HepG2 (cell line): Measurements from ENCODE around the gene PIF1. TPM values are rescaled to one million over a fixed set of nuclear protein-coding genes. Genes with fewer than 3 reads are reported as not detected.

Experiments used
- ARHGAP35 ChIP-seq: sonication (generic); formaldehyde crosslinking; IDR thresholded peaks from 2 replicates; pipeline ENCODE4 v1.9.0; 2022; ENCODE audit warnings: mild to moderate bottlenecking, inconsistent platforms, moderate library complexity, missing genetic modification reagents, borderline replicate concordance
- CEBPG ChIP-seq: IDR thresholded peaks from 2 replicates; pipeline ENCODE4 v1.6.1; 2016
- FOXK1 ChIP-seq: sonication (generic); formaldehyde crosslinking; IDR thresholded peaks from 2 replicates; pipeline ENCODE4 v1.4.0; 2020; ENCODE audit warnings: low read depth, missing genetic modification reagents, borderline replicate concordance
- FOXO4 ChIP-seq: sonication (generic); formaldehyde crosslinking; conservative IDR thresholded peaks from 2 replicates; pipeline ENCODE4 v1.8.1; 2023; ENCODE audit warnings: missing genetic modification reagents
- KAT2B ChIP-seq: fragments of 150-350 bp; IDR thresholded peaks from 2 replicates; pipeline ENCODE4 v1.6.1; 2014; ENCODE audit warnings: low read depth, low read length, borderline replicate concordance
- KLF16 ChIP-seq, 2 experiments: sonication (generic) in 1 of 2; formaldehyde crosslinking in 1 of 2; IDR thresholded peaks; 2 replicates each; pipeline versions ENCODE4 v1.6.1 to v1.8.0; 2016 to 2023; ENCODE audit warnings: missing genetic modification reagents in 2 of 2, missing compliant biosample characterization in 1 of 2
- KMT2B ChIP-seq: IDR thresholded peaks from 2 replicates; pipeline ENCODE4 v1.6.1; 2016; ENCODE audit warnings: missing genetic modification reagents, missing compliant biosample characterization
- MTA3 ChIP-seq: sonication (generic); formaldehyde crosslinking; IDR thresholded peaks from 2 replicates; pipeline ENCODE4 v1.4.0; 2020; ENCODE audit warnings: missing genetic modification reagents
- NKX3-1 ChIP-seq: sonication (generic); formaldehyde crosslinking; IDR thresholded peaks from 2 replicates; pipeline ENCODE4 v1.5.0; 2020; ENCODE audit warnings: missing genetic modification reagents
- RFXANK ChIP-seq: IDR thresholded peaks from 2 replicates; pipeline ENCODE4 v1.6.1; 2016
- SOX13 ChIP-seq, 3 experiments: fragments of 450-650 bp in 1 of 3; sonication (generic) in 1 of 3; formaldehyde crosslinking in 1 of 3; IDR thresholded peaks in 2 of 3; conservative IDR thresholded peaks in 1 of 3; 2 replicates each; pipeline versions ENCODE4 v1.5.0 to v1.6.1; 2016 to 2020; ENCODE audit warnings: antibody characterized with exemption in 1 of 3, mild to moderate bottlenecking in 1 of 3, missing compliant biosample characterization in 1 of 3, missing genetic modification reagents in 1 of 3, moderate library complexity in 1 of 3
- SRSF4 ChIP-seq: fragments of 200-400 bp; formaldehyde crosslinking; IDR thresholded peaks from one replicate; pipeline ENCODE4 v1.6.1; 2018; ENCODE audit warnings: mild to moderate bottlenecking, low read depth, low read length, moderate library complexity; ENCODE audit not compliant: poor library complexity, severe bottlenecking
- SUZ12 ChIP-seq: fragments of 150-350 bp; IDR thresholded peaks from 2 replicates; pipeline ENCODE4 v1.6.1; 2014; ENCODE audit warnings: low read depth, low read length
- ZFP37 ChIP-seq: sonication (generic); formaldehyde crosslinking; IDR thresholded peaks from 2 replicates; pipeline ENCODE4 v1.4.0; 2020; ENCODE audit warnings: missing genetic modification reagents, borderline replicate concordance
- ZNF24 ChIP-seq: fragments of 450-650 bp; IDR thresholded peaks from 2 replicates; pipeline ENCODE4 v1.6.1; 2017; ENCODE audit warnings: antibody characterized with exemption, mild to moderate bottlenecking
- ZNF318 ChIP-seq: sonication (generic); formaldehyde crosslinking; IDR thresholded peaks from 2 replicates; pipeline ENCODE4 v1.4.0; 2020; ENCODE audit warnings: mild to moderate bottlenecking, missing genetic modification reagents
- ZNF530 ChIP-seq: sonication (generic); formaldehyde crosslinking; IDR thresholded peaks from 2 replicates; pipeline ENCODE4 v1.5.0; 2020; ENCODE audit warnings: low read depth, mild to moderate bottlenecking, missing genetic modification reagents
- ZNF747 ChIP-seq: sonication (generic); formaldehyde crosslinking; IDR thresholded peaks from 2 replicates; pipeline ENCODE4 v1.8.1; 2023; ENCODE audit warnings: missing genetic modification reagents, mild to moderate bottlenecking, borderline replicate concordance
- polyA plus RNA-seq, 8 experiments: library from polyadenylated mRNA; depleted of rRNA in 3 of 8; stranded (reverse) in 7 of 8; unstranded in 1 of 8; fragments of >200 nt; fragmentation: Illumina TruSeq in 4 of 8; extraction: Trizol in 4 of 8; gene quantifications; 2 replicates each; pipeline versions ENCODE4 v1.2.1 to v1.2.3, GENCODE V29; 2011 to 2016; ENCODE audit warnings: low read depth in 4 of 8, missing spikeins in 1 of 8, mixed read lengths in 1 of 8; ENCODE audit not compliant: insufficient read depth in 1 of 8
- total RNA-seq, 5 experiments: library from RNA; depleted of rRNA; stranded (reverse); fragments of >200 nt; fragmentation: Illumina TruSeq; extraction: Trizol; gene quantifications; 2 replicates each; pipeline ENCODE4 v1.2.3, GENCODE V29; 2016; ENCODE audit warnings: low read depth in 1 of 5
- TF ChIP-seq, protein P1 (sequence below): sonication (generic); formaldehyde crosslinking; IDR thresholded peaks from 2 replicates; pipeline ENCODE4 v1.5.0; 2020; ENCODE audit warnings: missing genetic modification reagents

The PIF1 gene
- total and polyA plus RNA-seq, 2 of the 13 experiments (the other 11 are each of a cell fraction or from before 2014, with no cell fraction given): 18.5 to 19.7 TPM

DNA sequence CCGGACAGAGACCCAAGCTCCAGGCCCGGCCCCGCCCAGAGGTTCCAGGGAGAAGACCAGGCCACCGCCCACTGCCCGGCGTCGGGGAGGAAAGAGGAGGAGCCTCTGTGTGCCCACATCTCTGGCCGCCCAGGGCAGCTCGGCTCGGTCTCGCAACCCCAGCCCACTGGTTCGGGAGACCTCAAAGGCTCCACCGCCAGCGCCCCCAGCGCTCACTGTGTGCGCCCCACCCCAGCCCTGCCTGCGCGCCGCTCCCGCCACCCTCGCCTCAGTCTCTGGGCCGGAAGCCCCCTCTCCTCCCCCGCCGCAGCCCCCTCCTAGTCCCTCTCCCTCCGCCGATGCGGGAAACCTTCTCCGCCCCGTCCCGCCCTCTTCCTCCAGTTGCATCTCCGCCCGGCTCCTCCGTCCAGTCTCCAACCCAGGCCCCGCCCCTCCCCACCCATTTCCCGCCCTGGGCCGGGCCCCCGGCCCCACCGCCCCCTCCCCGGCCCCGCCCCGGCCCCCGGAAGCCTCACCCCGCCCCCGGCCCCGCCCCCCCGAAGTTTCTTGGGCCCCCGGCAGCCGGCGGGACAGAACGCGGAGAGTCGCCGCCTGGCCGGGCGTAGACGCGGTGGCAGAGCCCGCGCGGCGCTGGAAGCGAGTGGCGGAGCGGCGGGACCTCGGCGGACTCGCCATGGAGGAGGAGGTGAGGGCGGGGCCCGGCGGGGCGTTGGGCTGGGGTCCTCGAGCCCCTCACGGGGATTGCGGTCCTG is 16.1 kb upstream of the PIF1 start, which contains the start of gene PLEKHO2 (continued):
- TF ChIP-seq SOX13 (IDR thresholded peaks at IDR 0.05) (no peak), SOX13 (CRISPR knock-in tag; conservative IDR thresholded peaks at IDR 0.05 in 1 of 2, IDR thresholded peaks at IDR 0.05 in 1 of 2) (peak in 1 of 2 experiments; percentile 16; a peak in 1 of 4 replicates), FOXK1 (CRISPR knock-in tag) (no peak), CEBPG (CRISPR knock-in tag) (0 out of 2 replicates have a peak, but pooled peaks have one; percentile 24), NKX3-1 (CRISPR knock-in tag) (0 out of 2 replicates have a peak, but pooled peaks have one; percentile 32), ZNF24 (no peak), ZFP37 (CRISPR knock-in tag) (0 out of 2 replicates have a peak, but pooled peaks have one; percentile 54), ZNF530 (no peak), SUZ12 (no peak), KLF16 (CRISPR knock-in tag; IDR thresholded peaks at IDR 0.05) (peak in 1 of 2 experiments; percentile 66; a peak in 2 of 4 replicates), ZNF747 (CRISPR knock-in tag) (peak; percentile 61; the same call in 1 of the 2 replicates), SRSF4 (no peak), RFXANK (CRISPR knock-in tag) (no peak), FOXO4 (CRISPR knock-in tag) (no peak), MTA3 (no peak), ARHGAP35 (CRISPR knock-in tag) (no peak), ZNF318 (no peak), KAT2B (no peak), KMT2B (peak; percentile 26; the same call in 1 of the 2 replicates)
- TF ChIP-seq, protein P1, sequence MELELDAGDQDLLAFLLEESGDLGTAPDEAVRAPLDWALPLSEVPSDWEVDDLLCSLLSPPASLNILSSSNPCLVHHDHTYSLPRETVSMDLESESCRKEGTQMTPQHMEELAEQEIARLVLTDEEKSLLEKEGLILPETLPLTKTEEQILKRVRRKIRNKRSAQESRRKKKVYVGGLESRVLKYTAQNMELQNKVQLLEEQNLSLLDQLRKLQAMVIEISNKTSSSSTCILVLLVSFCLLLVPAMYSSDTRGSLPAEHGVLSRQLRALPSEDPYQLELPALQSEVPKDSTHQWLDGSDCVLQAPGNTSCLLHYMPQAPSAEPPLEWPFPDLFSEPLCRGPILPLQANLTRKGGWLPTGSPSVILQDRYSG (CRISPR knock-in tag): no peak
